Neural cell (in vitro differentiated cells): Measurements from ENCODE around the gene ISOC2.

Experiments used
- CTCF ChIP-seq: fragments of 450-650 bp; IDR thresholded peaks from 2 replicates; pipeline ENCODE4 v1.5.1; 2014; ENCODE audit warnings: antibody characterized with exemption, mild to moderate bottlenecking, moderate library complexity; ENCODE audit not compliant: poor library complexity, severe bottlenecking
- EP300 ChIP-seq: fragments of 450-650 bp; conservative IDR thresholded peaks from 2 replicates; pipeline ENCODE4 v1.6.1; 2014; ENCODE audit warnings: antibody characterized with exemption, mild to moderate bottlenecking, moderate library complexity; ENCODE audit not compliant: poor library complexity, severe bottlenecking
- EZH2 ChIP-seq: fragments of 200-600, 300-800 bp; shearing (Covaris generic), sonication (generic); IDR thresholded peaks from 2 replicates; pipeline ENCODE4 v1.6.1; 2014; ENCODE audit warnings: antibody characterized with exemption, low read length, borderline replicate concordance, mild to moderate bottlenecking; ENCODE audit not compliant: insufficient read depth, poor library complexity, severe bottlenecking
- MXI1 ChIP-seq: fragments of 450-650 bp; conservative IDR thresholded peaks from 2 replicates; pipeline ENCODE4 v1.6.1; 2014; ENCODE audit warnings: antibody characterized with exemption, mild to moderate bottlenecking; ENCODE audit not compliant: poor library complexity, severe bottlenecking
- POLR2AphosphoS5 ChIP-seq: IDR thresholded peaks from 2 replicates; pipeline ENCODE4 v1.6.1; 2012
- RAD21 ChIP-seq: fragments of 450-650 bp; conservative IDR thresholded peaks from 2 replicates; pipeline ENCODE4 v1.6.1; 2014; ENCODE audit warnings: antibody characterized with exemption, mild to moderate bottlenecking, moderate library complexity
- SMC3 ChIP-seq: fragments of 450-650 bp; conservative IDR thresholded peaks from 2 replicates; pipeline ENCODE4 v1.6.1; 2014; ENCODE audit warnings: antibody characterized with exemption, mild to moderate bottlenecking, moderate library complexity; ENCODE audit not compliant: poor library complexity
- TAF1 ChIP-seq: IDR thresholded peaks from 2 replicates; pipeline ENCODE4 v1.6.1; 2012; ENCODE audit warnings: low read depth

GRCh38 chr19:55497763-55498162, 36.3 kb upstream of the ISOC2 start:
- TF ChIP-seq CTCF = no peak
- no peak for TF ChIP-seq TAF1
- no peak for TF ChIP-seq SMC3
- no peak for TF ChIP-seq RAD21
- no peak for TF ChIP-seq POLR2AphosphoS5
- TF ChIP-seq EP300 = no peak
- no peak for TF ChIP-seq MXI1
- TF ChIP-seq EZH2 = no peak
